ENCODE results near the gene NDUFB6. TPM values are rescaled to one million over a fixed set of nuclear protein-coding genes. Genes with fewer than 3 reads are reported as not detected.

The NDUFB6 gene
- total RNA-seq, 2 donors from 2014 or later: 20.9 to 24.1 TPM

GRCh38 chr9:32570262-32570661 lies 2.7 kb downstream of the NDUFB6 start:
- no peak overlapping the region for H3K27ac ChIP-seq
- peaks cover 22% of the 10 kb centered on the region for H3K36me3 ChIP-seq
- no peak for TF ChIP-seq CTCF (IDR thresholded peaks at IDR 0.05)
- no peak for ATAC-seq (ENCODE audit: insufficient number of reproducible peaks, low FRiP score, low read depth)
- no peak overlapping the region for H3K4me3 ChIP-seq
- peaks cover 12 to 26% of the 10 kb centered on the region in 2 donors for H3K4me1 ChIP-seq (ENCODE audit: control insufficient read depth in 1 of 2, low read depth in 2 of 2)
- H3K9me3 ChIP-seq: no peaks in the 10 kb centered on the region
- no peak for DNase-seq (ENCODE audit: low spot score)
- no peaks in the 10 kb centered on the region for H3K27me3 ChIP-seq (replicated peaks; ENCODE audit: insufficient read depth)

- no peak overlapping the region for H3K27ac ChIP-seq
- no peak overlapping the region for H3K4me3 ChIP-seq
- no peaks in the 10 kb centered on the region for H3K27me3 ChIP-seq (replicated peaks; ENCODE audit: insufficient read depth)
- no peaks in the 10 kb centered on the region for H3K9me3 ChIP-seq
- H3K4me1 ChIP-seq (ENCODE audit: control insufficient read depth in 1 of 2, low read depth in 2 of 2): peaks cover 5 to 11% of the 10 kb centered on the region in 2 donors
- peaks cover 29% of the 10 kb centered on the region for H3K36me3 ChIP-seq
- TF ChIP-seq CTCF (IDR thresholded peaks at IDR 0.05): no peak
- ATAC-seq (ENCODE audit: insufficient number of reproducible peaks, low FRiP score, low read depth) (no peak), DNase-seq (ENCODE audit: low spot score) (no peak)
These were observed 6.2 kb downstream of the NDUFB6 start for GRCh38 chr9:32566770-32567169.

- DNase-seq (ENCODE audit: low spot score) (no peak), ATAC-seq (ENCODE audit: insufficient number of reproducible peaks, low FRiP score, low read depth) (no peak)
- H3K27ac ChIP-seq: no peak overlapping the region
- no peaks in the 10 kb centered on the region for H3K9me3 ChIP-seq
- H3K4me1 ChIP-seq (ENCODE audit: control insufficient read depth in 1 of 2, low read depth in 2 of 2): peaks cover 0 to 3% of the 10 kb centered on the region in 2 donors
- no peak for TF ChIP-seq CTCF (IDR thresholded peaks at IDR 0.05)
- peaks cover 29% of the 10 kb centered on the region for H3K36me3 ChIP-seq
- H3K27me3 ChIP-seq (replicated peaks; ENCODE audit: insufficient read depth): no peaks in the 10 kb centered on the region
- no peak overlapping the region for H3K4me3 ChIP-seq
These were observed 7.0 kb downstream of the NDUFB6 start for GRCh38 chr9:32565967-32566366.

GRCh38 chr9:32558408-32558934 lies 14.5 kb downstream of the NDUFB6 start:
- Histone ChIP-seq H3K4me1 (ENCODE audit: control insufficient read depth in 1 of 2, low read depth in 2 of 2) (no peaks in the 10 kb centered on the region), H3K27ac (no peak overlapping the region), H3K27me3 (replicated peaks; ENCODE audit: insufficient read depth) (no peaks in the 10 kb centered on the region), H3K36me3 (no peaks in the 10 kb centered on the region), H3K4me3 (no peak overlapping the region), H3K9me3 (no peaks in the 10 kb centered on the region)
- DNase-seq (ENCODE audit: low spot score) (no peak), ATAC-seq (ENCODE audit: insufficient number of reproducible peaks, low FRiP score, low read depth) (no peak)
- TF ChIP-seq CTCF (IDR thresholded peaks at IDR 0.05): no peak

GRCh38 chr9:32554591-32554990 lies 18.4 kb downstream of the NDUFB6 start:
- no peak overlapping the region for H3K27ac ChIP-seq
- no peak for DNase-seq (ENCODE audit: low spot score)
- peaks cover 4 to 12% of the 10 kb centered on the region in 2 donors for H3K4me1 ChIP-seq (ENCODE audit: control insufficient read depth in 1 of 2, low read depth in 2 of 2)
- ATAC-seq (ENCODE audit: insufficient number of reproducible peaks, low FRiP score, low read depth): no peak
- no peak overlapping the region for H3K4me3 ChIP-seq
- TF ChIP-seq CTCF (IDR thresholded peaks at IDR 0.05): no peak
- H3K9me3 ChIP-seq: no peaks in the 10 kb centered on the region
- H3K36me3 ChIP-seq: no peaks in the 10 kb centered on the region
- H3K27me3 ChIP-seq (replicated peaks; ENCODE audit: insufficient read depth): no peaks in the 10 kb centered on the region

Measured in thoracic aorta (tissue), 2 donors.